Natural killer cell (primary cell): Measurements from ENCODE around the gene LILRB2. TPM values are rescaled to one million over a fixed set of nuclear protein-coding genes. Genes with fewer than 3 reads are reported as not detected.

Source experiments
- ATAC-seq, 3 donors: fragments of 150-1000 bp in 2 of 3; fragments of 200-7000 bp in 1 of 3; cut with Tn5 transposase; 1 replicate in 1 of 3; 2 replicates in 2 of 3; pipeline ENCODE4 v1.10.0; 2021; ENCODE audit warnings: mild to moderate bottlenecking in 2 of 3, moderate library complexity in 2 of 3
- DNase-seq, 2 donors: peaks; one replicate each; pipeline versions ENCODE4 v3.0.0 to v3.0.0-alpha.2; 2013 to 2021; ENCODE audit warnings: mixed read lengths in 1 of 2
- H3K27ac ChIP-seq: one replicate; pipeline ENCODE4 v1.5.1; 2013; ENCODE audit warnings: mild to moderate bottlenecking, low read length
- H3K27me3 ChIP-seq: one replicate; pipeline ENCODE4 v1.6.1; 2013; ENCODE audit warnings: low read length; ENCODE audit not compliant: control insufficient read depth, insufficient read depth
- H3K36me3 ChIP-seq: one replicate; pipeline ENCODE4 v1.6.1; 2013; ENCODE audit warnings: low read length; ENCODE audit not compliant: control insufficient read depth, insufficient read depth
- H3K4me1 ChIP-seq: one replicate; pipeline ENCODE4 v1.6.1; 2013; ENCODE audit warnings: low read length; ENCODE audit not compliant: control insufficient read depth, insufficient read depth
- H3K4me3 ChIP-seq: one replicate; pipeline ENCODE4 v1.5.1; 2013; ENCODE audit warnings: low read length
- H3K9me3 ChIP-seq: one replicate; pipeline ENCODE4 v1.6.1; 2013; ENCODE audit warnings: low read length; ENCODE audit not compliant: control insufficient read depth, insufficient read depth
- H3K27ac Mint-ChIP-seq, 2 donors: one replicate each; pipeline ENCODE4 v1.8.0; 2022; ENCODE audit warnings: mild to moderate bottlenecking in 2 of 2, mixed read lengths in 2 of 2, moderate library complexity in 1 of 2
- H3K27me3 Mint-ChIP-seq, 2 donors: one replicate each; pipeline ENCODE4 v1.8.0; 2022; ENCODE audit warnings: low read depth in 2 of 2, mixed read lengths in 2 of 2
- H3K36me3 Mint-ChIP-seq: one replicate; pipeline ENCODE4 v1.8.0; 2022; ENCODE audit warnings: mixed read lengths
- H3K4me1 Mint-ChIP-seq, 2 donors: one replicate each; pipeline ENCODE4 v1.8.0; 2022; ENCODE audit warnings: mixed read lengths in 2 of 2
- H3K4me3 Mint-ChIP-seq: one replicate; pipeline ENCODE4 v1.8.0; 2022; ENCODE audit warnings: mild to moderate bottlenecking, moderate library complexity, mixed read lengths
- H3K9me3 Mint-ChIP-seq, 2 donors: one replicate each; pipeline ENCODE4 v1.8.0; 2022; ENCODE audit warnings: mixed read lengths in 2 of 2
- WGBS: methylation state at CpG from one replicate; pipeline ENCODE4 v1.1.7; 2013; ENCODE audit warnings: missing lambda C conversion rate; ENCODE audit not compliant: insufficient coverage; 5-methylcytosine and 5-hydroxymethylcytosine counted together
- intact Hi-C: fragments of 100-400 bp; cut with micrococcal nuclease; formaldehyde crosslinking; loops from one replicate; pipeline ENCODE4 v1.14.2; 2022
- total RNA-seq, 4 donors: library from RNA; stranded (reverse); fragments of 120-200 nt in 1 of 4; gene quantifications; one replicate each; pipeline versions ENCODE4 v1.2.3 to v1.2.4, GENCODE V29; 2013 to 2022
- TF ChIP-seq, protein P1 (sequence below): fragments of 200-600 bp; IDR thresholded peaks from one replicate; pipeline ENCODE4 v1.8.0; 2022; ENCODE audit warnings: antibody characterized with exemption

The LILRB2 gene
- total RNA-seq, 3 donors from 2014 or later (not counting 1 experiment from before 2014, with no cell fraction given), result 4.6 to 41.4 (median 23.7) TPM

DNA sequence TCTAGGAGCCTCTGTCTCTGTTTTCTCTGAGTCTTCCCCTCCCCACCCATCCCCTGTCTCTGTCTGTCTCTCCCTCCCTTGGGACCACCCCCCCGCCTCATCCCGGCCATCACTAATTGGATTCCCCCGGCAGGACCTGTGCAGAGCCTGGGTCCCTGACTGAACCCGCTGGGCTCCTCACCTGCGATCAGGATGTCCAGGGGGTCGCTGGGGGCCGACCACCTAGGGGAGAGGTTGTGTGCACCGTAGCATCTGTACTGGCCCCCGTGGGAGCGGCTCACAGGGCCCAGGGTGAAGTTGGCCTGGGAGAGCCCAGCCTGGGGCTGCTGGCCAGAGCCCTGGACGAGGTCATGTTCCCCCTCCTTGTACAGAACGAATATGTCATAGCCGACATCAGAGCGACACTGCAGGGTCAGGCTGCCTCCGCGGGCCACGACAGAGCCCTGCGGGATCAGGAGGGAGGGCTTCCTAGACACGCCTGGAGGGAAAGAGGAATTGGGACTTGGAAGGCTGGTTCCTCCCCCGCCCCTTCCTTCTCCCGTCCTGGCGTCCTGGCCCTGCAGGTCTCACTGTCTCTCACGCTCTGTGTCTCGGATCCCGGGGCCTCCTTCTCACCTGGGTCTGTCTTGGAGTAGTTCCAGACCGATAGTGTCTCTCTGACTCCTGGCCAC lies 25.7 kb downstream of the LILRB2 start:
- no peak overlapping the region for H3K27ac Mint-ChIP-seq
- 81% methylated on average over 26 of the region's 26 CpGs for WGBS
- H3K9me3 Mint-ChIP-seq, result no peaks in the 10 kb centered on the region
- H3K27ac ChIP-seq, result no peak overlapping the region
- H3K4me1 ChIP-seq, result no peaks in the 10 kb centered on the region
- TF ChIP-seq, protein P1, sequence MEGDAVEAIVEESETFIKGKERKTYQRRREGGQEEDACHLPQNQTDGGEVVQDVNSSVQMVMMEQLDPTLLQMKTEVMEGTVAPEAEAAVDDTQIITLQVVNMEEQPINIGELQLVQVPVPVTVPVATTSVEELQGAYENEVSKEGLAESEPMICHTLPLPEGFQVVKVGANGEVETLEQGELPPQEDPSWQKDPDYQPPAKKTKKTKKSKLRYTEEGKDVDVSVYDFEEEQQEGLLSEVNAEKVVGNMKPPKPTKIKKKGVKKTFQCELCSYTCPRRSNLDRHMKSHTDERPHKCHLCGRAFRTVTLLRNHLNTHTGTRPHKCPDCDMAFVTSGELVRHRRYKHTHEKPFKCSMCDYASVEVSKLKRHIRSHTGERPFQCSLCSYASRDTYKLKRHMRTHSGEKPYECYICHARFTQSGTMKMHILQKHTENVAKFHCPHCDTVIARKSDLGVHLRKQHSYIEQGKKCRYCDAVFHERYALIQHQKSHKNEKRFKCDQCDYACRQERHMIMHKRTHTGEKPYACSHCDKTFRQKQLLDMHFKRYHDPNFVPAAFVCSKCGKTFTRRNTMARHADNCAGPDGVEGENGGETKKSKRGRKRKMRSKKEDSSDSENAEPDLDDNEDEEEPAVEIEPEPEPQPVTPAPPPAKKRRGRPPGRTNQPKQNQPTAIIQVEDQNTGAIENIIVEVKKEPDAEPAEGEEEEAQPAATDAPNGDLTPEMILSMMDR, result no peak
- H3K27me3 ChIP-seq, result no peaks in the 10 kb centered on the region
- H3K4me1 Mint-ChIP-seq, result no peaks in the 10 kb centered on the region
- H3K36me3 Mint-ChIP-seq, result no peaks in the 10 kb centered on the region
- no peak for DNase-seq
- H3K4me3 ChIP-seq, result no peak overlapping the region
- H3K9me3 ChIP-seq, result no peaks in the 10 kb centered on the region
- intact Hi-C loops, result no loop called here
- no peak for ATAC-seq
- peaks cover 8 to 18% of the 10 kb centered on the region in 2 donors for H3K27me3 Mint-ChIP-seq
- H3K4me3 Mint-ChIP-seq, result no peak overlapping the region
- no peaks in the 10 kb centered on the region for H3K36me3 ChIP-seq

- Mint-ChIP-seq H3K27me3 (peaks cover 8 to 19% of the 10 kb centered on the region in 2 donors), H3K4me1 (no peaks in the 10 kb centered on the region), H3K27ac (no peak overlapping the region), H3K4me3 (no peak overlapping the region), H3K9me3 (no peaks in the 10 kb centered on the region), H3K36me3 (no peaks in the 10 kb centered on the region)
- WGBS, result 76% methylated on average over 17 of the region's 17 CpGs
- intact Hi-C loops, result no loop called here
- H3K9me3 ChIP-seq, result no peaks in the 10 kb centered on the region
- H3K36me3 ChIP-seq, result no peaks in the 10 kb centered on the region
- DNase-seq (no peak), ATAC-seq (no peak)
- H3K27ac ChIP-seq, result no peak overlapping the region
- no peak overlapping the region for H3K4me3 ChIP-seq
- H3K27me3 ChIP-seq, result no peaks in the 10 kb centered on the region
- H3K4me1 ChIP-seq, result no peaks in the 10 kb centered on the region
- TF ChIP-seq, protein P1, result no peak
Measured at GRCh38 chr19:54254195-54254906, 26.6 kb downstream of the LILRB2 start.

DNA sequence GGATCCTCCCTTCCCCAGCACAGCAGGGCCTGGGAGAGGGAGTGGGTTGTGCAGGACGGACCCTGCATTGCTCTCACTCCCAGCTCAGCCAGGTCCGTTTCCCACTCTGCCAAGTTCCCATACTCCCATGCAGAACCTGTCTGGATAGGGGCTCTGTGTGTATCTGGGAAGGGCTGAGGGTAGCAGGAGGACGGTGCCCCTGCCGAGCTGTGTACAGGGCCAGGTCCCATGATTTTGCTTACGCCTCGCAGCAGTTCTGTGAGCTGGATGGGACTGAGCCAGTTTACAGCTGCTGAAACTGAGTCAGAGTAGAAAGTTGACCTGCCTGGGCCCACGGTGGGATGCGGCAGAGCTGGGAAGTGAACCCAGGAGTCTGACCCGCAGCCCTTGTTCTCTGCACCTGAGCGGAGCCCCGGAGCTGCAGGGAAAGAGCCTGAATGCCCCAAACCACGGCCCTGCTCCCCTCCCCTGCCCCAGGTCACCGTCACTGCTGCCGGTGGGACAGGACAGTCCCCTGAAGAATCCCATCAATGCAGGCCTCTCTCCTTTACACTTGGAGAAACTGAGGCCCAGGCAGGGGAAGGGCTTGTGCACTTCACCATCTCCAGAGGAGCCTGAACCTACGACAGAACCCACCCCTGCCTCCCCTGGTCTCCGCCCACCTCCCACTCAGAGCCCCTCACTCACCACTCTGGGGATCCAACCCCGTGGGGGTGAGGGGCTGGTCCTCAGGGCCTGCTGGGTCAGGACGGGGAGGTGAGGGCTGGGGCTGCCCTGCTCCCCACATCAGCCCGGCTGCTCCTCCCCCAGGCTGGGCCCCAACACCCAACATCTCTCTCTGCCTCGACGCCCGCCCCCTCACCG lies 27.3 kb downstream of the LILRB2 start:
- Histone ChIP-seq H3K36me3 (no peaks in the 10 kb centered on the region), H3K9me3 (no peaks in the 10 kb centered on the region), H3K27me3 (no peaks in the 10 kb centered on the region), H3K4me3 (no peak overlapping the region), H3K4me1 (peaks cover under 1% of the 10 kb centered on the region), H3K27ac (no peak overlapping the region)
- TF ChIP-seq, protein P1, result no peak
- no peak for ATAC-seq
- no peak overlapping the region for H3K4me3 Mint-ChIP-seq
- H3K27ac Mint-ChIP-seq, result no peak overlapping the region
- H3K27me3 Mint-ChIP-seq, result peaks cover 8 to 19% of the 10 kb centered on the region in 2 donors
- H3K4me1 Mint-ChIP-seq, result no peaks in the 10 kb centered on the region
- intact Hi-C loops, result no loop called here
- no peaks in the 10 kb centered on the region for H3K9me3 Mint-ChIP-seq
- no peaks in the 10 kb centered on the region for H3K36me3 Mint-ChIP-seq
- 83% methylated on average over 21 of the region's 23 CpGs for WGBS
- no peak for DNase-seq
